HG02763 (cell line): ENCODE results near the gene MEG3.

Experiments
- ATAC-seq: cut with Tn5 transposase; IDR thresholded peaks from one replicate; pipeline ENCODE4 v1.9.1; 2021; ENCODE audit warnings: mild to moderate bottlenecking, moderate library complexity; ENCODE audit not compliant: unreplicated experiment

The MEG3 gene

GRCh38 chr14:100825713-100826331 lies at the start of gene MEG3:
Gene MEG3 (plus strand): TSS chr14:100826118.
- no peak for ATAC-seq

GRCh38 chr14:100776681-100777365 lies 49.1 kb upstream of the MEG3 start:
- no peak for ATAC-seq

DNA sequence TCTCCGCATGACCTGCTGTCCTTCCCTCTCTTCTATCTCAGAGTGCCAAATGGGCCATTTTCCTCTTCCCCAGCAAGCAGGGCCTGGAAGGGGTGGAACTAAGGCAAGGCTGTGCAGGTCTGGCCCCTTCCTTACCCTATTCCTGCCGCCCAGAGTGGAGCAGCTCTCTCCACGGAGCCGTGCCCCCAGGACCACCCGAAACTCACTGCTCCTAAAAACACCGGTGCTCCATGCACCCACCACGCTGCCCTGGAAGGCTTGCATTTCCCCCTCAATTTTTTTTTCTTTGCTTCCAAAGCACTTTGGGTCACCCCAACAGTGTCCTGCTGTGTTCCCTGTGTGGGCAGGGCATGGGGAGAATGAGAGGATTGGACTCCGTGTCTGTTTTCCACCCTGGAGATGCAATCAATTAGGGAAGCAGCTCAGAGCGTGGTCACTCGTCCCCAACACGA lies 48.5 kb upstream of the MEG3 start:
- ATAC-seq = no peak

- ATAC-seq = no peak
Measured at GRCh38 chr14:100777818-100778525, 47.9 kb upstream of the MEG3 start.

GRCh38 chr14:100778526-100778882 lies 47.4 kb upstream of the MEG3 start:
- no peak for ATAC-seq

DNA sequence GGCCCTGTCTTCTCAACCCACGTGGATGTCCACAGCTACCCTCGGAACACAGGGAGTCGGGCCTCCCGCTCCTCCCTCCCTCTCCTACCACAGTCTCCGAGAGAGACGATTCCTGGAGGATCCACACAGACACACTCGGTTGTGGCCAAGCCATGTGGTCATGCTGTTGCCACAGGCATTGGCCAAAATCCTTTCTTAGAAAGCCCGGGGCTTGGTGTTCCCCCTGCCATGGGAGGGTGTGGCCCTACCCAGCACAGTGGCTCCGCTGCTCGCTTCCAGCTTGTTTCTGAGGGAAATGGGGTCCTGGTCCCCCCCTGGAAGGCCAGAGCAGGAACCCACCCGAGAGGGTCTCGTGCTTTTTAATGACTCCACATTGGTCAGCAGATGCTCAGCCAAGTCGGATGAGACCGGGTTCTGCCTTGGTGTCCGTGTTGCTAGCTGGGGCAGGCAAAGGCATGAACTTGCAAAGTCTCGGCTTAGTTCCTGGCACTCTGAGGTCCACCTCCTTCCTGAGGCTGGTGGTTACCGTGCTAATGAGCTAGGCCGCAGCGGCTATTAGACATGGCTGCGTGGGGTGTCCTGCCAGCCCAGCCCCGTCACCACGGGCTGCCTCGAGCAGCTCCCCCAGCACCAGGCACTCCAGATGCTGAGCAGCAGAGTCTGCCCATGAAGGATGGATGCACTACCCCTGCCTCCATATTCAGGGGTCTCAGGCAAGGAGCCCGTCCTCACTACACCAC lies 46.8 kb upstream of the MEG3 start:
- ATAC-seq = no peak

GRCh38 chr14:100779691-100780080 lies 46.2 kb upstream of the MEG3 start:
- ATAC-seq = no peak

GRCh38 chr14:100780246-100780645 lies 45.7 kb upstream of the MEG3 start:
- no peak for ATAC-seq

GRCh38 chr14:100780646-100781355 lies 45.1 kb upstream of the MEG3 start:
- ATAC-seq = no peak

GRCh38 chr14:100781952-100782351 lies 44.0 kb upstream of the MEG3 start:
- no peak for ATAC-seq

- no peak for ATAC-seq
Measured at GRCh38 chr14:100782516-100783320, 43.2 kb upstream of the MEG3 start.

DNA sequence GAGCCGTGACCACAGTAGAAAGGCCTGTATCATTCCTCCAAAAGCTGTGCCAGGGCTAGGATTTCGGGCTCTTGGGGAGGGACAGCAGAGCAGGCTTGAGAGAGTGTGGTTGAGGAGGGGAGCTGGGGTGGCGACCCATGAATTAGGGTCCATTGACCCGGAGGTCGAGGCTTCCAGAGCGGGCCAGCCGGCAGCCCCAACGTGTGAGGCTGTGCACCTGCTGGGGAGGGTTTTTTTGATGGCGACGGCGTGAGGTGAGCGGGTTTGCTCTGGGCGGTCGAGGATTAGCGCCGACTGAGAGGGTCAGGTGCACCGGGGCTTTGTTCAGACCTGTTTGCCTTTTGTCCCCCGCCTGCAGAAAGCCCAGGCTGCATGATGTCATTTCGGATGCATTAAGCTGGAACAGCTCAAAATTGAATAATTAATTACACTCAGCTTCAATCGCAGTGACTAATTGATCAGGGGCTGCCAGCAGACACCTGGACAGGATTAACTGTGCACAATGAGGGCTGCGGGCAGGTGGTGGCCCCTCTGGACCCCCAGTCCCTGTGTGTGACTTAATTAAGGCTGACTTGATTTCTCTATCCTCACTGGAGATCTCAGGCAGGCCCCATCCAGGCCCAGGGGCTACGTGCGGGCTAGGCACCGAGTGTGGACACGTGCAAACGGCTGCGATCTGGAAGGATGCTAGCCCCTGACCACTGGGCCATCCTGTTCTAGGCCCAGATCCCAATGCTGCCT lies 42.1 kb upstream of the MEG3 start:
- no peak for ATAC-seq

DNA sequence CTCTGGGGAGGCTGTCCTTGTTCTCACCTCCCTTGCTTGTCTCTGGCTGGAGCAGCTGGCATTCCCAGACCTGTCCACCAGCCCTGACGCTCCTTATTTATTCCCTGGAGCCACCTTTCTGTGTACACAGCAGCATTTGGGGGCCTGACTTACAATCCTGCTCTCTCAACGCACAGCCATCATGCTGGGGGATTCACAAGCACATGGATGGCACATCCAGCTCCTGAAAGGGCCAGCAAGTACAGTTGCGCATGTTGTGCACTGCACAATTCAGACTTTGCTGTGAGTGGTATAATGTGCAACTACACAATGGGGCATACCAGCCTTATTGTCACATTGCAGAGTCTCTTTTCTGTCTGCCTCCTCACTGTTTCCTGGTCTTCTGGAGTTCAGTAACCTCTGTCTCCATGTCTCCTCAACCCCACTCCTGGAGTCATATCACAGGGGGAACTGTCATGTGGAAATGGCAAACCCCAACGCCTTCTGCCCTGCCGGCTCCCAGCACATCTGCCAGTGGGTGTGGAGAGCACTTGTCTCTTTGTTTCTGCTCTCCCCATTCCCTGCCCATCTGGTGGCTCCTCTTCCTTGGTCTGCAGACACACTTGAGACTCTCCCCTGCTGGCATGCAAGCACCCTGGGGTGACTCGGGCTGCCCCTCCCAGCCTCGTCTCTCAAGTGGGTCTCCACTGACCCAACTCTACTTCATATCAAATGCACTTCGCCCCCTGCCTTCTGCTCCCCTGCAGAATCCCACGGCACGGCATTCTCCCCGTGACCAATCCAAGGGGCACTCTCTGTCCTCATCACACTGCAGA lies 41.2 kb upstream of the MEG3 start:
- no peak for ATAC-seq

DNA sequence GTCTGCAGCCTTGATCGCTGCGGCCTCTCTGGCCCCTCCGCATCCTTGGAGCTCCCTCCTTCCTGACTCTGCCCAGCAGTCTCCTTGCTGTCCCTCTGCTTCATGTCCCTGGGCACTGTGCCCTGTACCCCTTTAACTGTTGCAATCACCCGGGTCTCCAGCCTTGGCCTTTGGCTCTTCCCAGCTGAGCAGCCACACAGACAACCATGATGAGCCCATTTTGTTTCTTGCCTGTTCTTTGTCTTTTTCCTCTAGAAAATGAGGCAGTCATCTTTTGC lies 40.6 kb upstream of the MEG3 start:
- ATAC-seq = no peak

DNA sequence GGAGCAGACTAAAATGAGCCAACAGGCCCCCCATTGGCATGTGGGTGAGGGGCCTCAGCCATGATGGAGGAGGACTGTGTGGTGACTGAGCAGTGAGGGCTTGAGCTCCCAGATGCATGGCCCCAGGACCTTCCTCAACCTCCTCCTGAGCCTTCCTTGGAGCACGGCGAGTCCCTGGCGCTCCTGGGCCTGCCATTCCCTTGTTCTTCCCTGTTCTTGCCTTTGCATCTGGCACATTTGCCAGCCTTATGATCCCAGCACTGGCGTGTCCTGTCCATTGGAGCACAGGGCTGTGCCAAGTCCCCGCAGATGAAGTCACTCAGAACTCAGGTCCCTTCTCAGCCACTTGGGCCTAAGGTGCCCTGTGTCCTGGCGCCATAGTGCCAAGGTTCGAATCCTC lies 40.3 kb upstream of the MEG3 start:
- no peak for ATAC-seq

DNA sequence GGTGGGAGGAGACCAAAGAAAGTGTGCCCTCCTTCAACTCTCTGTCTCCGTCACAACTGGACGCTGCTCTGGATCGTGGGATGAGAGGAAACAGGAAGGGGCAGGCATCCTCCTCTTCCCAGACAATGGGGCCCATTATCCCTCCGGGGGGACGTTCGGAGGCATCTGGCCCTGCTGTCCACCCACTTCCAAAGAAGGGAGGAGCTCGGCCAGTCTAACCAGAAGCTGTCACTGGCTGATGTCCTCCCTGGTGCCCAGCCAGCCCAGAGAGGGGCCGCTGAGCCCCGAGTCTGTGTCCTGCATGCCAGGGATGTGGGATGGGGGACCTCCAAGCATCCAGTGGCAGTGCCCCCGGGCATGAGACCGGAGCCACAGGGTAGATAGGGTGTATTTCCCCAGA lies 39.8 kb upstream of the MEG3 start:
- ATAC-seq = no peak

DNA sequence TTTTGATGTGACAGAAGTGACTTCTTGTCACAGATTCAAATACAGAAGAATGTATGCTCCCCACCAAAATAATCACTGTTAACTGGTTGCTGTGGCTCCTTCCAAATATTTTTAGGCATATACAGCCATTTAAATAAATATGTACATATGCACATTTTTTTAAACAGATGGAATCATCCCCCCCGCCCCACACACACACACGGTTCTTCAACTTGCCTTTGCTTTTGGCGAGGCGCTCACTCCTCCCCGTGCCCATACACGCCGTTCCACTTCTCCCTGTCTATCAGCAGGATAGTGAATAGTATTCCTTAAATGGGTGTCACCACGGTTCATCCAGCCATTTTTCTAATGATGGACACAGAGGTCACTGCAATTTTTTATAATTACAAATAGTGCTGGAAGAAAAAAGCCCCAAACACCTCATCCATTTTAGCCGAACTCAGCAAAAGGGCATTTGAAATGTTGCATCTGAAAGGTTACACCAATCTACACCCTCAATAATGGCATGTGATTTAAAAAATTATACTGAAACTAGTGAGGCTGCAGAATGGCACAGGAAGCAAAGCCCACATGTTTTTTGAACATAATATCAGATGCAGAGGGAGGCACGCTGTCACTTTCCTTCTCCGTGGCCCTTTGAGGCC lies 39.2 kb upstream of the MEG3 start:
- ATAC-seq = no peak

DNA sequence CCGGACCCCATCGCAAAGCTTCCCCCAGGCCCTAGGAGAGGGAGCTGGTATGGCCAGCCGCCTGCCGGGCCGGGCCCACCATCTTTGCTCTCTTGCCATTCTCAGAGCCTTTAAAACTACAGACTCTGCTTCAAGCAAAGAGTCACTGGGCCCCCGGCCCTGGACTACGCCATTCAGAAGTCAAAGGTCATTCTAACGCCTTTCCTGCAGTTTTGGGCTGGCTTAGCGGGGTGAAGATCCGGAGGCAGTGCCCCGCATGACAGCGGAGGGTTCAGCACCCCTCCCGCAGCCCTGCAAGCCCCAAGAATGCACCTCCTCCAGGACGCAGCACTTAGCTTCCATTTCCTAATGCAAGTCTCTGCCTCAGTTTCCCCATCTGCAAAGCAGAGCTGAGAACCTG lies 38.3 kb upstream of the MEG3 start:
- no peak for ATAC-seq
